ENCODE measurements around the gene KIRREL3.

- TF ChIP-seq, protein P1, sequence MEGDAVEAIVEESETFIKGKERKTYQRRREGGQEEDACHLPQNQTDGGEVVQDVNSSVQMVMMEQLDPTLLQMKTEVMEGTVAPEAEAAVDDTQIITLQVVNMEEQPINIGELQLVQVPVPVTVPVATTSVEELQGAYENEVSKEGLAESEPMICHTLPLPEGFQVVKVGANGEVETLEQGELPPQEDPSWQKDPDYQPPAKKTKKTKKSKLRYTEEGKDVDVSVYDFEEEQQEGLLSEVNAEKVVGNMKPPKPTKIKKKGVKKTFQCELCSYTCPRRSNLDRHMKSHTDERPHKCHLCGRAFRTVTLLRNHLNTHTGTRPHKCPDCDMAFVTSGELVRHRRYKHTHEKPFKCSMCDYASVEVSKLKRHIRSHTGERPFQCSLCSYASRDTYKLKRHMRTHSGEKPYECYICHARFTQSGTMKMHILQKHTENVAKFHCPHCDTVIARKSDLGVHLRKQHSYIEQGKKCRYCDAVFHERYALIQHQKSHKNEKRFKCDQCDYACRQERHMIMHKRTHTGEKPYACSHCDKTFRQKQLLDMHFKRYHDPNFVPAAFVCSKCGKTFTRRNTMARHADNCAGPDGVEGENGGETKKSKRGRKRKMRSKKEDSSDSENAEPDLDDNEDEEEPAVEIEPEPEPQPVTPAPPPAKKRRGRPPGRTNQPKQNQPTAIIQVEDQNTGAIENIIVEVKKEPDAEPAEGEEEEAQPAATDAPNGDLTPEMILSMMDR (IDR thresholded peaks at IDR 0.05) = no peak
- TF ChIP-seq POLR2AphosphoS5 (IDR thresholded peaks at IDR 0.05) = no peak
Measured at GRCh38 chr11:126522606-126523005, 478.0 kb downstream of the KIRREL3 start.
